ENCODE data around the gene ARL4C. TPM values are rescaled to one million over a fixed set of nuclear protein-coding genes. Genes with fewer than 3 reads are reported as not detected.
A peak's percentile ranks its signal among the peaks of the same experiment; 100 is the strongest.

Gene ARL4C, protein sequence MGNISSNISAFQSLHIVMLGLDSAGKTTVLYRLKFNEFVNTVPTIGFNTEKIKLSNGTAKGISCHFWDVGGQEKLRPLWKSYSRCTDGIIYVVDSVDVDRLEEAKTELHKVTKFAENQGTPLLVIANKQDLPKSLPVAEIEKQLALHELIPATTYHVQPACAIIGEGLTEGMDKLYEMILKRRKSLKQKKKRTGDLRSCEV
- 43.2 and 54.8 TPM in 2 replicates for total RNA-seq (2014; rRNA removed; shearing (Covaris generic); ENCODE audit: low replicate concordance)

DNA sequence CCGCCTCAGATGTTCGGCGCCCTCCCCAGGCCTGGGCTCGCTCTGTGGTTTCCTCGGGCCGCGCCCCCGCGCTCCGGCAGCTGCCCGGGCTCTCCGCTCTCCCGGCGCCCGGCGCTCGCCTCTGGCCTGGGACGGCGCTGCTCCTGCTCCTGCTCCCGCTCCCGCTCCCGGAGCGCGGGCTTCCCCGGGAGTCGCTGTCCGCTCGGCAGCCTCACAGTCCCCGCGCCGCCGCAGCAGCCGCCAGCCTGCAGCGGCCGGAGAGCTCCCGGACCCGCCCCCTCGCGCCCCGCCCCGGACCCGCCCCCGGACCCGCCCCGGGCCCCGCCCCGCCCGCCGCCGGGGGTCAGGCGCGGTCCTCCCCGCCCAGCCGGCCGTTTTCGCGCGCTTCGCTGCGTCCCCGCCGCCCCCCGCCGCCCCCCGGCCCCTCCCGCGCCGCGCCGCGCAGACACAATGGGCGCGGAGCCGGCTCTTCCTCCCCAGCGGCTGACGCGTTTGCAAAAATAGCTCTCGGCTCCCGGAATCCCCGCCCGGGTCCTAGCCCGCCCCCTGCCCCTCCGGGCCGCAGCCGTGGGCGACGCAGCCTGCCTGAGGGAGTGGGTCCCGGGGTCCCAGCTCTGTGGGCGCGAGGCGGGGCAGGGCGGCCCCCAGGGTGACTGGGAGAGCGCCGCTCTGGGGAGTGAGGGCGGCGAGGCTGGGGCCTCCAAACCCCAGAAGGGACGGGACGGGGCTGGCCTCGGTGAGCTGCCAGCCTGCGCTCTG is at the start of gene ARL4C:
Gene ARL4C (minus strand): TSS at position 247 of the 759 bp plus-strand sequence. CDS start 495 bp downstream, outside the sequence.
- peak; percentile 70 for DNase-seq (ENCODE audit: low read depth)
- in situ Hi-C loops (cut with HindIII; ENCODE audit: low pct_unique_long_range_greater_than_20kb, low sequenced_read_pairs): no loop called here

DNA sequence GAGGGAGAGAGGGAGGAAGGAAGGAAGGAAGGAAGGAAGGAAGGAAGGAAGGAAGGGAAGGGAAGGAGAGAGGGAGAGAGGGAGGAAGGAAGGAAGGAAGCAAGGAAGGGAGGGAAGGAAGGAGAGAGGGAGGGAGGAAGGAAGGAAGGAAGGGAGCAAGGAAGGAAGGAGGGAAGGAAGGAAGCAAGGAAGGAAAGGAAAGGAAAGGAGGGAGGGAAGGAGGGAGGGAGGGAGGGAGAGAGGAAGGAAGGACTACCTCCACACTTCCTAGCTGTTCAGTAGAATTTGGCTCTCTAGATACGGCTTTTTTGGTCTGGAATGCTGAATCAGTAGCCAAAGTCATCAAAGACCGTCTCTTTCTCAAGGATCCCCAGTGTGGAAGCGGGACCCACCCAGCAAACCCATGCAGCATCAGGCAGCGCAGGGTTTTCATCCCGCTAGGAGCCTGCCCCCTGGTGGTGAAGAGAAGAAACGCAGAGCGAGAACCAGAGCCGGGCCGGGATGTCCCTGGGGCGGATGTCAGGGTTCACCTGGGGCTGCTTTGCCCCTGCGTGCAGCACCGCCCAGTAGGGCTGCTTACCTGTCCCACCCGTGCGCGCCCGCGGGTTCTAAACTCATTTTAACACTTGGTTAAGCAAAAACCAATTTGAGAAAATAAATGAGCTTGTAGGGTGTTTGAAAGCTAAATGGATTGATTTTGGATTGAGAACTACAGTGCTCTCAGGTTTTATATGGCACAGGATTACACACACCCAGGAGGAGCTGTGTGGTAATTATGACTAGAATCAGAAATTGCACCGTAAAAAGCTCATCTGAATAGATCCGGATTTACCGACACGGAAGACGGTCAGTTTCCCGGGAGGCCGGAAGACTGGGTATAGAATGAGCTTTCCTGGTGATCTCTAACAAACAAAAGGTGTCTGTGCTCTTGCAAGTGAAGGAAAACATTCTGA is 48.1 kb upstream of the ARL4C start:
- DNase-seq (ENCODE audit: low read depth): peak; percentile 44
- in situ Hi-C loops (cut with HindIII; ENCODE audit: low pct_unique_long_range_greater_than_20kb, low sequenced_read_pairs): no loop called here

DNA sequence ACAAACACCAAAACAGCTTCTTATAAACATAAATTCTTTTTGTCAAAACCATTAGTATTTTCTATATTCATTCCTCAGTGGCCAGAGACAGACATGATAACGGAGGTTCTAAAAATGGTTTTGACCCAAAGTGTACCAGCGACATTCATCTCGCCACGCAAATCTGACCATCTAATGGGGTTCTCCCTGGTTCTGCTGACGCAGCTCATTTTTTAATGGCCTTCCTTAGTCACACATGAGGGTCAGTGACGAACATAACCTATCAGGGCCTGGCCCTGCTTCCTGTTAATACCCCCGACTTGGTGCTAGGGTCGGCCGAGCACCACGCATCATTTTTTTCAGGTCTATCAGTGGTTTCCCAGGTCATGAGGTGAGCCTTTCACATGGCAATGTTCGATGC is 45.9 kb upstream of the ARL4C start:
- DNase-seq (ENCODE audit: low read depth): no peak
- in situ Hi-C loops (cut with HindIII; ENCODE audit: low pct_unique_long_range_greater_than_20kb, low sequenced_read_pairs): no loop called here

DNA sequence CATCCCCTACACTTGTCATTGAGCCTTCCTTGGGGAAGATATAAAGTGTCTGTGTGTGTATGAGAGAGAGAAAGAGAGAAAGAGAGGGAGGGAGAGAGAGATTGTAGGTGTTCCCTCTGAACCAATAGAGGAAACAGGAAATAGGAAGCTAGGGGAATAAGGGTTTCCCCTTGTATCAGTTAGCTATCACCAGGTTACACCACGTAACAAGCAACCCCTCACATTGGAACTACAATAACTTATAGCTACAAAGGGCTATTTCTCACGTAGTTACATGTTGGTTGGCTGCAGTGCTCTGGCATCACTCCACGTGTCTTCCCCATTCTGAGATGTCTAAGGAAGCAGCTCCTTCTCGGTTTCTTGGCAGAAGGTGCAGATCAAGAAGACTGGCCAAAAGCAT is 41.0 kb upstream of the ARL4C start:
- no peak for DNase-seq (ENCODE audit: low read depth)
- in situ Hi-C loops (cut with HindIII; ENCODE audit: low pct_unique_long_range_greater_than_20kb, low sequenced_read_pairs): no loop called here

DNA sequence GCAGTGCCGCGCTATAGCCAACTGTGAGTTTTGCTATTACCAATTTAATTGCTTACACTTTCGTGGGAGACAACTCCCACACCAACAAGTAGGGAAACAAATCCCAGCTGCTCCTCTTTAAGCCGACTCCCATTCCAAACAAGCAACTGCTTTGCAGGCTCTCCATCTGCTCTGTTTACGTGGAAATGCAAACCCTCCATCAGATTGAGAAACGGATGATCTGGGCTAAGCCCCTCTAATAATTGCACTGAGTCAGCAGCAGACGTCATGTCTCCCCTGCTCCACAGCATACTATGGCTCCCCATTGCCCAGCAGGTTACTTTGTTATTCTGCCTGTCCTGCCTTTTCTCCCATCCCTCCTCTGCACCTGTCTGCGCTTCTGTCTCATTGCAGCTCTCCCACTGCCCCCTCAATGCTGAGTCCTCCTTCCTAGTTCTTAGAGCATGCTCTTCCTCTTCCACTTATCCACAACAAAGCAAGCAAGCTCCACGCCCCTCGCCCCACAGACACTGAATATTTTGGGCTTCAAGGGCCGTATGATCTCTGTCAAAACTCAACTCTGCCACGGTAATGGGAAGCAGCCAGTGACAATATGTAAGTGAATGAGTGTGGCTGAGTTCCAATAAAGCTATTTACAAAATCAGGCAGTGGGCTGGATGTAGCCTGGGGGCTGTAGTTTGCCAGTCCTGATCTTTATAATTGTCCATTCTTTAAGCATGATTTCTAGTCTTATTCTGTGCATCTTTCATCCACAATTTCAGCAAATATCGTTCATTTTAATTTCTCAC is 39.5 kb upstream of the ARL4C start:
- in situ Hi-C loops (cut with HindIII; ENCODE audit: low pct_unique_long_range_greater_than_20kb, low sequenced_read_pairs): no loop called here
- no peak for DNase-seq (ENCODE audit: low read depth)

DNA sequence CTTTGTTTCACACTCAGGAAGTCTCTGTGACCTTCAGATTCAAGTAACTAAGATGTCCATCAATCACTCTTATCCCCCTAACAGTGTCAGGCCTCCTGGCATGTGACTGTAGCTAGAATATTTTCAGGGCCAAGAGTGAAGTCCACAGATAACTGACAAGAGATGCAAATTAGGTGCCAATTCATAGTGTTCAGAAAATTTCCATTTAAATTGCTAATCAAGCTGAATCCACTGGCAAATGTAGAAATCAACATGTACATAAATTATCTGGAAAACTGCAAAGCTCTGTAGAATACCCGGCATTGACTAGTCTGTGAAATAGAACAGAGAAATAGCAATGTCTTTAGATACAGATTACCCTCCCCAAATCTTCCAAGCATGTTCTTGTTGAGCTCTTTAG is 38.6 kb upstream of the ARL4C start:
- in situ Hi-C loops (cut with HindIII; ENCODE audit: low pct_unique_long_range_greater_than_20kb, low sequenced_read_pairs): no loop called here

DNA sequence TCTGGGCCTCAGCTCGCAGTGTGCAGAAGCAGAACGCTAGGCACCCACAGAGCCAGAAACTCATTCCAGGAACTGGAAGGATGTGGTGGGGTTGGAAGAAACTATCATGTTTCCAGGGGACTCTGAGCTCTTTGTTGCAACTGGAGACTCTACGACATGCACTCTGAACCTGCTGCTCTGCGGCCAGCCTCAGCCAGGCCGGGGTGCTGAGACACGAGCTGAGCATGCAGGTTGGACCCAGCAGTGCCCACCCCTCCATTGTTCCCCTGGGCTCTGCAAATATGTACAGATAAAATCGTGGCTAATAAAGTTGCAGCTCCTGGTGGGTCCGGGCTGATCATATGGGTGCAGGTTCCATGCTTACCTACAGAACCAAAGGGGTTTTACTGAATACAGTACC is 37.6 kb upstream of the ARL4C start:
- in situ Hi-C loops (cut with HindIII; ENCODE audit: low pct_unique_long_range_greater_than_20kb, low sequenced_read_pairs): no loop called here
- DNase-seq (ENCODE audit: low read depth): no peak

More for the DNA sequence above, 38.6 kb upstream of the ARL4C start:
- DNase-seq (ENCODE audit: low read depth): no peak

DNA sequence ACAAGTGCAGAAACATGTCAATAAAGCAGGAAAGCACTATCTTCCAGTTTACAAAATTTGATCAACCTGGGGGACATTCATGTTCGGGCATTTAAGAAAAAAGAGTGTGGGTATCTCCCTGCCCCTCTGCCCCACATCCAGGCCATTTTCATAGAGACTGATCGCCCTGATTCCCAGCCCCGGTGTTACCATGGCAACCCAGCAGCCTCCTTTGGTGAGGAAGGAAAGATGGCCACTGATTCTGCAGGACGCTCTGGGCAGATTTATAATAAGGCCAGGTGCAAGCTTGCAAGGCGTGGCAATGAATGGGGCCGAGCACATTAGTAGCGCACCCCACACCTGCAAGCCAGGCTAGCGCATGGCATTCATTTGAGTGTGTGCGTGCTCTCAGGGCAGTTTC is 36.7 kb upstream of the ARL4C start:
- no peak for DNase-seq (ENCODE audit: low read depth)
- in situ Hi-C loops (cut with HindIII; ENCODE audit: low pct_unique_long_range_greater_than_20kb, low sequenced_read_pairs): no loop called here

DNA sequence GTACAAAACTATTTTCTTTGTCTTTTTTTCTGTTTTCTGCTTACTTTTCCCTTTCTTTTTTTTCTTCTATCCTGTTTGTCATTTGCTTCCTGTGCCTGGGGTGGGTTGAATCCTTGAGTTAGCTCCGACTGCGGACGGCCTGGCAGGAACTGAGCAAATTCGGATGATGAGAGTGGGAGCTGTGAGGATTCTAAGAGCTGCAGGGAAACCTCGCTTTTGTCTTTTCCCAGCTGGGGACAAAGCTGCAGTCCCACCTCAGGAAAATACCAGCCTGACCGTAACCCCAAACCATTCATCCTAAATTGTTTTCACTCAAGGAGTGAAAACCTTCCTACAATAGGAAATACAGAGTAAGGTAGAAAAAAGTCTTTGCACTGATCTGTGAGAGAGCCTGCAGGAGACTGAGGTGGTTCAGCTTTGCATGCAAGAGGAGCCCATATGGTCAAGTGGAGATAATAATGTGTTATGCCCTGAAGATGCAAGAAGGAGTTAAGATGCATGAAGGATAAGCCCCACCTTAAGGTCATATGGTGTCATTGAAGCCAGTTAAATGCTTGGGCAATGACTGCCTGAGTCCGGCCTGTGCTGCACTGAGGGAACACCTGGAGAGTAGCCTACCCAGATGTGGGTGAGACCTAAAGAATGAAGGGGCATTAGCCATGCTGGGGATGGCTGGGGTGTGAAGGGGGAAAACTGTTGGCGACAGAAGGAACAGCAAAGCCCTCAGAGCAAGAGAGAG is 31.7 kb upstream of the ARL4C start:
- DNase-seq (ENCODE audit: low read depth): no peak
- in situ Hi-C loops (cut with HindIII; ENCODE audit: low pct_unique_long_range_greater_than_20kb, low sequenced_read_pairs): no loop called here

DNA sequence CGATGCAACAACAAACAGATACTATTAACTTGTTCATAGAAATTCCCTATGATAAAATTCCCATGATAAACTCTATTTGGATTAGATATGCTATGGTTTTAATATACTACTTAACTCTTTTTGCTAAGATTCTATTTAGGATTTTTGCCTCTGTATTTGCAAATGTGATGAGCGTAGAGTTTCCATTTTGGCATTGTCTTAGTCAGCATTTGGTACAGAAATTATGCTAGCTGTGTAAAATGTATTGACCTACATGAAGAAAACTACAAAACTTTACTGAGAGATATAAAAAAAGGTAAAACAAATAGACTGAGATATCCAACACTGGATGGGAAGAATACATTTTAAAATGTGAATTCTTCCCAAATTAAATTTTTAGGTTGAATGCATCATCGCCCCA is 29.8 kb upstream of the ARL4C start:
- in situ Hi-C loops (cut with HindIII; ENCODE audit: low pct_unique_long_range_greater_than_20kb, low sequenced_read_pairs): no loop called here
- DNase-seq (ENCODE audit: low read depth): no peak

DNA sequence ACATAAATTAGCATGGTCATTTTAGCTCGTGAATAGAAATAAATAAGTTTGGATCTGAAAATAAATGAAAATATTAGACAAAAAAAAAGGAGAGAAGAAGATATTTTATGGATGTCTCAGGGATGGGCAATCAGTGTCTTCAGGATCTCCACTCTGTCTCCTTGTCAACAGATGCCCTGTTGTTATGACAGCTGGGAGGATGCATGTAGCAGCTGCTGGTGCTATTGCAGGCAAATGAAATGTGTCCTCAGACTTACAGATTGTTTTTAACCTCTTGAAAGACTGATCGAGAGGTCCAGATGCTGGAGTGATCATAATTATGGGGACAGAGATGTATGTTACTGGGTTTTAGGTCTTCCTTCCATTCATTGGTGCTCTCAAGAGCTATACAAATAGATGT is 24.7 kb upstream of the ARL4C start:
- in situ Hi-C loops (cut with HindIII; ENCODE audit: low pct_unique_long_range_greater_than_20kb, low sequenced_read_pairs): no loop called here
- DNase-seq (ENCODE audit: low read depth): no peak

DNA sequence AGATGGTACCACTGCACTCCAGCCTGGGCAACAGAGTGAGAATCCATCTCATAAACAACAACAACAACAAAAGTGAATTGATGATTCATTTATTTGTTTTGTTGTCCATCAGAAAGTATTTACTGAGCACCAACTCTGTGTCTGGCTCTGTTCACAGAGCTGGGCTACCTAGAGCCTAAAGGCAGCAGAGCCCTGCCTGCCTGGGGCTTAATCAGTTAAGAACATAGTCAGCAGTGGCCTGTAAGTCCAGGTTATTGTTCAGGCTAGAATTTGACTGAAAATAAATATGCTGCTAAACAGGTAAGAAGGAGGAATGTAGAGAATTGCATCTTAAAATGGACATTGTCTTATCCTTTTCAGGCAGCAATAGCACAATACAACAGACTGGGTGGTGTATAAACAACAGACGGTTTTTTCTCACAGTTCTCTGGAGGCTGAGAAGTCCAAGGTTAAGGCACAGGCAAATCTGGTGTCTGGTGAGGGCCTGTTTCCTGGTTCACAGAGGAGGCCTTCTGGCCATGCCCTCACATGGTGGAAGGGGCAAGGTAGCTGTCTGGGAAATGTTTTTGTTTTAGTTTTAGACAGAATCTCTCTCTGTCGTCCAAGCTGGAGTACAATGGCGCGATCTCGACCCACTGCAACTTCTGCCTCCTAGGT is 22.2 kb upstream of the ARL4C start:
- DNase-seq (ENCODE audit: low read depth): no peak
- in situ Hi-C loops (cut with HindIII; ENCODE audit: low pct_unique_long_range_greater_than_20kb, low sequenced_read_pairs): no loop called here

DNA sequence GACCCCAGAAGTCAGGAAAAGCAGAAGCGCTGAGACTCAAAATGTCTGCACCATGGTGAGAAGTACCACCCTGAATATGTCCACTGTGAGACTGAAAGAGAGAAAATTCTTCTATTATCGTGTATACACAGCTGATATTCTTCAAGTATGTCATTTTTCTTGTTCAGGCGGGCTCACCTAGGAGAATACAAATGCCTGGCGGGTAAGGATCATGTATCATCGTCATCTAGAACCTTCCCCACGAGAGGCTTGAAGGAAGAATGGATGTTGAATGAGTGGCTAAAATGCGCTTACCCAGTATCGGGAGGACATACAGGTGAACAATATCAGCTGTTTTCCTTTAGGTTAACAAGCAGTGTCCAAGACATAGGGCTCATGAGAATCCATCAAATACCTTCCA is 21.1 kb upstream of the ARL4C start:
- in situ Hi-C loops (cut with HindIII; ENCODE audit: low pct_unique_long_range_greater_than_20kb, low sequenced_read_pairs): no loop called here

DNA sequence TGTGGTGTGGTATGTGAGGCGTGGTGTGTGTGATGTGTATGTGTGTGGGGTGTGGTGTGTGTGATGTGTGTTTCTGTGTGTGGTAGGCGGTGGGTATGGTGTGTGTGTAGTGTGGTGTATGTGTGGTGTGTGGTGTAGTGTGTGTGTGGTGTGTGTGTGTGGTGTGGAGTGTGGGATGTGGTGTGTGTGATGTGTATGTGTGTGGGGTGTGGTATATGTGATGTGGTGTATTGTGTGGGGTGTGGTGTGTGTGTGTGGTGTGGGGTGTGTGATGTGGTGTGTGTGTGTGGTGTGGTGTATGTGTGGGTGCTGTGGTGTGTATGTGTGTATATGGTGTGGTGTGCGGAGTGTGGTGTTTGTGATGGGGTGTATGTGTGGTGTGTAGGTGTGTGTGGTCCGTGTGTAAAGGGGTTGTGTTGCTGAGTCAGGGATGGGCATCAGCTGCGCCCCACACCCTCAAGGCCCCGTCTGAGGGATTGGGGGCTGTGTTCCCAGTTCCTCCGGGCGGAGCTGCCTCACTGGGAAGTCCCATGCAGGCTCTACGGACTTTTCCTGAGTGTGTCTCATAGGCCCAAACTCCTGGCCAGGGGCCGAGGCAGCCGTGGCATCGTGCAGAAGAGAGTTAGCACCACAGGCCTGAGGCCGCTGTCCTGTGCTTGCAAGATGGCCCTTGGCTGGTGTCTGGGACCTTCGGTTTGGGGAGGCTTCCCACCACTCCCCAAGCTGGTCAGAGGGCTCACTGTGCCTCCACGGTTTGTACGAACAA is 18.2 kb upstream of the ARL4C start:
- in situ Hi-C loops (cut with HindIII; ENCODE audit: low pct_unique_long_range_greater_than_20kb, low sequenced_read_pairs): no loop called here
- DNase-seq (ENCODE audit: low read depth): no peak

More for the DNA sequence above, 21.1 kb upstream of the ARL4C start:
- no peak for DNase-seq (ENCODE audit: low read depth)

DNA sequence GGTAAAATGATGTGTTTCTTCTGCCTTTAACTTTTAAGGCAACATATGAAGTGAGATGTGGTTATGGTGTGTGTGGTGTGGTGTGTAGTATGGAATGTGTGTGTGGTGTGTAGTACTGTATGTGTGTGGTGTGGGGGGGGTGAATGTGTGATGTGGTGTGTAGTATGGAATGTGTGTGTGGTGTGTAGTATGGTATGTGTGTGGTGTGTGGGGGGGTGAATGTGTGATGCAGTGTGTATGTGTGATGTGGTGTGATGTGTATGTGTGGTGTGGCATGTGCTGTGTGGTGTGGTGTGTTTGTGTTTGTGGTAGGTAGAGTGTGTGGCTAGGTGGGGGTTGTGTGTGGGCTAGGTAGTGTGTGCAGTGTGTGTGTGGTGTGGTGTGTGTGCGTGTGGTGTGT is 17.2 kb upstream of the ARL4C start:
- in situ Hi-C loops (cut with HindIII; ENCODE audit: low pct_unique_long_range_greater_than_20kb, low sequenced_read_pairs): no loop called here
- DNase-seq (ENCODE audit: low read depth): no peak

DNA sequence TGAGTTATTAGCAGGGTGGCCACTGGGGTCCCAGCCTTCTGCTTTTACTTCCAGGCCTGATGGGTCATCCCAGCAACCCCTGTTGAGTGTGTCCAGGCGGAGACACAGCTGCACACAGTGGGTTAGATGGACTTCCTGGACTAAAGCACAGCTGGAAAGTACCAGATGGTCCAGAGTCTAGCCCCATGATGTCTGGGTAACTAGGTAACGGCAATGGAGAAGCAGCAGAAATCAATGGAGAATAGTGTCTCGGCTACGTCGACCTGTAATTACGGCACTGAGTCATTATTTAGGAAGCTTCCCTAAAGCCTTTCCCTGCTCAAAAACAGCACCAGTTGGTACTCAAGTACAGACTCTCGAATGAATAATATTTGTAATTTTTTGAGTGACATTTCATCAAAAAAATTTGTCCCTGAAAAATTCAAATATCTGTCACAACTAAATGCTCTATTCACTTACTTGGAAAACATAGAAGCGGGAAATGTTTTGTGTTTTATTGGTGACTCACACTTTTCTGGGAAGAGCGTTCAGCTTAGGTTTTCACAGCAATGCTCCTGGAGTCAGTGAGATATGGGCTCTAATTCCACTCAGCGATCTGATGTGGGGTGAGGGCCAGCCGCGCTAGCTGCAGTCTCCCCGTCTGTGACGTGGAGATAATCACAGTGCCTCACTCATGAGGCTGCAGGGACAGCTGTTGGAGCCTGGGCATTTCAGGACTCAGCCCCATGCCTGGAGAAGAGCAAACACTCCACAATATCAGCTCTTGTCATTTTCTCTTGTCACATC is 16.2 kb upstream of the ARL4C start:
- no peak for DNase-seq (ENCODE audit: low read depth)
- in situ Hi-C loops (cut with HindIII; ENCODE audit: low pct_unique_long_range_greater_than_20kb, low sequenced_read_pairs): no loop called here

Measured in Caki2 (cell line).